NCI-H2107 treated with DMSO at 0.1 percent for 48 hours (cell line): Measurements from ENCODE around the gene ATRN.

ENCODE experiments used
- DNase-seq: peaks from one replicate; lab custom pipeline; 2025; ENCODE audit not compliant: unreplicated experiment; lab: John Stamatoyannopoulos, UW

The ATRN gene

GRCh38 chr20:3654326-3655130 is 183.7 kb downstream of the ATRN start:
- peak; percentile 70 for DNase-seq

GRCh38 chr20:3655131-3655405 is 184.2 kb downstream of the ATRN start:
- DNase-seq = no peak

GRCh38 chr20:3658019-3658715 is 187.3 kb downstream of the ATRN start:
- DNase-seq = no peak

GRCh38 chr20:3658716-3659491 is 188.1 kb downstream of the ATRN start:
- no peak for DNase-seq

GRCh38 chr20:3659492-3660261 is 188.9 kb downstream of the ATRN start:
- no peak for DNase-seq

GRCh38 chr20:3660262-3661059 is 189.6 kb downstream of the ATRN start:
- no peak for DNase-seq

GRCh38 chr20:3661060-3661813 is 190.4 kb downstream of the ATRN start:
- no peak for DNase-seq

- DNase-seq = no peak
These were observed 191.2 kb downstream of the ATRN start for GRCh38 chr20:3661814-3662665.

- no peak for DNase-seq
These were observed 192.3 kb downstream of the ATRN start, which contains the start of gene GFRA4 for GRCh38 chr20:3663031-3663701. Gene GFRA4, minus strand, starts transcription at chr20:3663399. Its CDS starts 0 bp downstream, at chr20:3663399.

GRCh38 chr20:3663858-3664257 is 193.0 kb downstream of the ATRN start:
- no peak for DNase-seq

- no peak for DNase-seq
These were observed 196.7 kb downstream of the ATRN start for GRCh38 chr20:3667434-3668037.

GRCh38 chr20:3669710-3670367 is 199.0 kb downstream of the ATRN start:
- DNase-seq = no peak

- DNase-seq = no peak
These were observed 199.7 kb downstream of the ATRN start for GRCh38 chr20:3670511-3670910.

GRCh38 chr20:3670945-3671344 is 200.1 kb downstream of the ATRN start:
- no peak for DNase-seq

GRCh38 chr20:3671986-3672546 is 201.2 kb downstream of the ATRN start:
- no peak for DNase-seq

GRCh38 chr20:3672547-3673171 is 201.8 kb downstream of the ATRN start:
- DNase-seq = no peak
